Activated effector memory CD4-positive, alpha-beta T cell treated with anti-CD3 and anti-CD28 coated beads, Interleukin-2, amount 50 U/mL, for 16 hours (primary cell): Measurements from ENCODE around the gene DEDD.

Experiments
- DNase-seq: peaks from one replicate; pipeline ENCODE4 v3.0.0-alpha.2; 2020

Gene DEDD

DNA sequence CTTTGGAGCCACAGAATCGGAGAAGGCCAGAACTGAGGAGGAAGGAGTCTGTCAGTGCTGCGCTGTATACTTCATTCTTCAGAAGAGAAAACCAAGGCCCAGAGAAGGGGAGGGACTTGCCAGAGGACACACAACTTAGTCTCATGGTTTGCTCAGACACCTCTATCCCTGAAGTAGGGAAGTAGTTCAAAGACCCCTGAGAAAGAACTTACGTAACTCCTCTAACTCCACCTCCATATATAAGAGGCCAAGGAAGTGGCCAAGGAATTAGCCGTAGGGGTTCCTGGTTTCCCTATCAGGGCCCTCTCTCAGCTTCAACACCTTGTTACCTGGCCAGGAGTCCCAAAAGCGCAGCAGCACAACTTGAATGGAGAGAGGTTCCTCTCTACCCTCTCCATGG is 42.5 kb downstream of the DEDD start:
- DNase-seq = no peak

DNA sequence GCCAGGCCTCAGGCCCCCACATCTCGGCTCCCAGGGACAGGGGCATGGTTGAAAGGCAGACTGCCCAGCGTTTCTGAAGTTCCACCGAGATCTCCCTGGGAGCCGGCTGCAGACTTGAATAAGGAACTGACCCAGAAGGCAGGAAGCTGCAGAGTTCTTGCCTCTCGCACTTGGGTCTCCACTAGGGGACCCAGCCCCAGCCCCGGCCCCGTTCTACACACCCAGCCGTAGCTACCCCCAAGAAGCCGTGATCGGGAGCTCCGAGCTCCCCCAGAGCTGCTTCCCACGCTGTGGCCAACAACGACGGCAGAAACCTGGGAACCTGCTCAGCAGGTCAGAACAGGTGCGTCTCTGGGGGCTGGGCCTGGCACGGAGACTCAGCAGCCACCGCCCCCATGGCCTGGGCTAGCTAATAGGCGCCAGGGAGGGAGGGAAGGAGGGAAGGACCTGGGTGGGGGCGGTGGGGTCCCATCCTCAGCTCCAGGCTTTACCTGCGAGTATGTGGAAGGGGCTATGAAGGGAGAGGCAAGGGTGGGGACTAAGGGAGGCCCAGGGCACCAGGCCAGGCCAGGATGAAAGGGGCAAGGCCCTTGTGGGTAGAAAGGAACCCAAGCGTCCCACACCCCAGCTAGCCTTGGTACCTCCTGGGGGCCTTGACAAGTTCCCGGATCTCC is 43.1 kb downstream of the DEDD start, which contains the start of gene NECTIN4:
NECTIN4 (minus strand) TSS at position 308 of the 674 bp plus-strand sequence; CDS start at position 46, 262 bp downstream.
- DNase-seq = no peak

GRCh38 chr1:161088587-161089110 is 43.8 kb downstream of the DEDD start:
- no peak for DNase-seq

GRCh38 chr1:161086457-161086856 is 46.0 kb downstream of the DEDD start:
- DNase-seq = no peak

DNA sequence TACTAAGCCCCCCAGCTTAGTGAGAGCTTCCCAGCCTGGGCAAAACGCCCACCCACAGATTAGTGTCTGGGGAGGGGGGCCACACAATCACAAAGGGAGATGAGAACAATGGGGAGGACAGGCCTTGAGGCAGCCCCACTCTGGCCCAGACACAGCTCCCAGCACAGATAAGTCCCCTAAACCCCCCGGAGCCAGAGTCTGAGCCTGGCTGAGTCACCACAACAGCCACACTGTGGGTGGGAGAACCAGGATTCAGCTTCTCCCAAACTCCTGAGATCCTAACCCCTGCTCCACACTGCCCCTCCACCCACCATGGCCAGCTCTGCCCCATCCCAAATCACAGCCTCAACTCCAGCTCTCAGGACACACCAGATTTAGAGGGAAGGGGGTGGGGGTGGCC is 47.3 kb downstream of the DEDD start:
- no peak for DNase-seq

- DNase-seq = no peak
These were observed 47.9 kb downstream of the DEDD start for GRCh38 chr1:161084597-161084988.

DNA sequence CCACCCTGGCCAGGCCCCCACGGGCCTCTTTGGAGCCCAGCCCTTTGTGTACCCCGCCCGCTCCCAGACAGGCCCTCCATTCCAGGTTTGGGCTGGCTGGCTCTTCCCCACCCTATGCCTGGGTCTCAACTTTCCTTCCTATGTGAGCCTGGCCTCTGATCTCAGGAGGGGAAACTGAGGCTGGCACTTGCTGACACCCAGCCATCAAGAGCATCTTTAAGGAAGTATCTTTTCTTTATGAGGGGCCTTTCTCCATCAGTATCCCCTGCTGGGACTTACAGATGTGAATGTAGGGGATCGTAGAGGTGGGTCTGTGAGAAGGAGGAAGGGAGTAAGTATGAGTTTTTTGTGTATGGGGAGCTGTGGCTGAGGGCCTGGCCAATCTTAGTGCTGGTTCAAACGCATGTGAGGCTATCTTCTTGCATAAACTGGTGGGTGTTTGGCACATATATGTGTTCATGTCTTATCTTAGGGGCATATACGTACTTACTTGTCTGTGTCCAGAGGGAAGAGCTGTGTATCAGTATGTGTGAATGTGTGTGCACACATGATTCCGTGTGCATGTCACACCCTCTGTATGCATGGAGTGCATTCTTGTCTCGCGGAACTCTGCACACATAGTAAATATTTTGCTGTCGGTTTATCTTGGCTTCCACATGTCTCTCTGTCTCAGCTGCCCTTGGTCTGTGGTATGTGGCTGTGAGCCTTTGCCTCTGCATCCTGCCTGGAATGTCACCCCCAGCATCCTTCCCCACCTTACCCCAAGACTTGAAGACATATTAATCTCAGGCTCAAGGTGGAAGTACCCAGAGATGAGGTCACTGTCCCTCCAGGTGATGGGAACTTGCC is 48.5 kb downstream of the DEDD start:
- no peak for DNase-seq

GRCh38 chr1:161082996-161083747 is 49.3 kb downstream of the DEDD start:
- DNase-seq = no peak

GRCh38 chr1:161082483-161082882 is 50.0 kb downstream of the DEDD start:
- no peak for DNase-seq

GRCh38 chr1:161081519-161081918 is 50.9 kb downstream of the DEDD start:
- DNase-seq = no peak

GRCh38 chr1:161080441-161081405 is 51.7 kb downstream of the DEDD start:
- DNase-seq = no peak

- no peak for DNase-seq
These were observed 52.9 kb downstream of the DEDD start for GRCh38 chr1:161079436-161080110.

- DNase-seq = no peak
These were observed 55.0 kb downstream of the DEDD start for GRCh38 chr1:161077426-161077825.

DNA sequence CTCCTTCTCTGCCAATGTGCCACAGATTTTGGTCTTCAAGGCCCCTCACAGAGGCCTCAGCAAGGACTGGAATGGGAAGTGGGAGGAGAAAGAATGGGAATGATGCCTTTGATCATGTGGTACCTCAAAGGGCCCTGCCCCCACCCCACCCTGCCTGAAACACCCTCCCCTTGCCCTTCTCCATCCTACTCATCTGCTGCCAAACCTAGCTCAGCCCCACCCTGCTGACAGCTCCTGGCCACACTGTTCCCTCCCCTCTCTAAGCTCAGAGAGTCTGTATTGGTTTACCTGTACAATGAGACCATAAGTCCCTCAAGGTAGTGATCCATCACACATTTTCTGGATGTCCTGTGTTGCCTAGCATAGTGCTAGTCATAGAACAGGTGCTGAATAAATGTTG is 56.1 kb downstream of the DEDD start:
- no peak for DNase-seq

GRCh38 chr1:161074676-161075368 is 57.6 kb downstream of the DEDD start:
- no peak for DNase-seq

- no peak for DNase-seq
These were observed 58.9 kb downstream of the DEDD start for GRCh38 chr1:161073474-161074121.

GRCh38 chr1:161072751-161073449 is 59.6 kb downstream of the DEDD start:
- DNase-seq = no peak

DNA sequence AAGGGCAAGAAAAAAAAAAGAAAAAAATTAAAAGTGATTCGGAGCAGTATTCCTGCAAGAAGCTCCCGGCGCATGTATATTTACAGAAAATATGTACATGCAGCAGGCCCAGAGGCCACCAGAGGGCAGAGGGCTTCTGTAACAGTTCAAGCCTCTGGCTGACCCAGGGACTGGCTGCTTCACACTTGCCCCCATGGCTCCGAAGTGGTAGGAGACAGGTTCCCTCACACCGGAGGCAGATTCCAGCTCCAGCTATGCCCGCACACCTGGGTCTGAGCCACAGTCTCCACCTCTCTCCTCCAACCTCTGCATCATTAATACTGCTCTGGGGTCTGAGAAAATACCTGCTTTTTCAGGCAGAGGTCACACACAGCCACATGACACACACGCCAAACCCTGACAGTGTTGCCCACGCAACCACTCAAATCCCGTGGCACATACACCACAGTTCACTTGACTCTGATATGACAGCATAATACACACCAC is 60.5 kb downstream of the DEDD start:
- peak; percentile 75 for DNase-seq
